Uterus (tissue), 2 donors: ENCODE data around the gene TAF9.

Experiments
- CTCF ChIP-seq, 4 experiments: fragments of 200-600 bp in 2 of 4; fragments of 450-650 bp in 2 of 4; sonication (generic) in 2 of 4; IDR thresholded peaks; one replicate each; pipeline ENCODE4 v1.5.1; 2016 to 2019; ENCODE audit warnings: antibody characterized with exemption in 4 of 4, mild to moderate bottlenecking in 2 of 4, moderate library complexity in 1 of 4
- POLR2A ChIP-seq, 2 donors: fragments of 450-650 bp; IDR thresholded peaks; one replicate each; pipeline ENCODE4 v1.6.1; 2016; ENCODE audit warnings: antibody characterized with exemption in 2 of 2, mild to moderate bottlenecking in 1 of 2, moderate library complexity in 1 of 2

- peak in 1 of 4 experiments; percentile 4 for TF ChIP-seq CTCF (IDR thresholded peaks at IDR 0.05)
- TF ChIP-seq POLR2A (IDR thresholded peaks at IDR 0.05) = peak; percentile 32 to 64
Measured at GRCh38 chr5:69369340-69370121, at the start of gene TAF9, which contains the start of the genes AK6 and RAD17.
